Neuron (in vitro differentiated cells): ENCODE data around the gene DND1.
"Not testable (repeated sequence)": the region's sequence is repeated elsewhere in the genome, so short reads cannot be mapped to it uniquely, and the experiment has no call there.

Experiments used
- H2AFZ ChIP-seq: one replicate; pipeline ENCODE4 v1.6.1; 2013; ENCODE audit warnings: low read depth, mild to moderate bottlenecking, inconsistent platforms, low read length, moderate library complexity
- H3K27me3 ChIP-seq: one replicate; pipeline ENCODE4 v1.6.1; 2013; ENCODE audit warnings: low read length; ENCODE audit not compliant: insufficient read depth
- H3K36me3 ChIP-seq: one replicate; pipeline ENCODE4 v1.6.1; 2013; ENCODE audit warnings: low read length; ENCODE audit not compliant: insufficient read depth
- H3K4me1 ChIP-seq: one replicate; pipeline ENCODE4 v1.6.1; 2013; ENCODE audit warnings: low read length; ENCODE audit not compliant: insufficient read depth
- H3K4me3 ChIP-seq: 2 replicates; pipeline ENCODE4 v1.5.1; 2013; ENCODE audit warnings: mild to moderate bottlenecking, low read length, moderate library complexity
- H3K9me3 ChIP-seq: one replicate; pipeline ENCODE4 v1.6.1; 2013; ENCODE audit warnings: low read length

Gene DND1

DNA sequence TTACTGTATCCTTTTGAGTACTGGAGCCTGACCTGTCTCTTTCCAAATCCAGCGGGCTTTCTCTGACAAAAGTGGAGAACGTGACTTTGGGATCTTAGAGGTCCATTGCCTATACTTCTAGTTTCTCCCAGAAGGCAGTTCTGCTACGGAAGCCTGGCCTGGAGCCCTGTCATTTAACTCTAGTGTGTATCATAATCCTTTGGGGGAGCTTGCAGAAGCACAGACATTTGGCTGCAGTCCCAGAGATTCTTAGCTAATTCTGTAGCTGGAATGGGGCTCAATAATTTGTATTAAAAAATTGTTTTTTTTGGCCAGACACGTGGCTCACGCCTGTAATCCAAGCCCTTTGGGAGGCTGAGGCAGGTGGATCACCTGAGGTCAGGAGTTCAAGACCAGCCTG, 20.9 kb upstream of the DND1 start:
- H3K36me3 ChIP-seq, result peaks cover 61% of the 10 kb centered on the region

DNA sequence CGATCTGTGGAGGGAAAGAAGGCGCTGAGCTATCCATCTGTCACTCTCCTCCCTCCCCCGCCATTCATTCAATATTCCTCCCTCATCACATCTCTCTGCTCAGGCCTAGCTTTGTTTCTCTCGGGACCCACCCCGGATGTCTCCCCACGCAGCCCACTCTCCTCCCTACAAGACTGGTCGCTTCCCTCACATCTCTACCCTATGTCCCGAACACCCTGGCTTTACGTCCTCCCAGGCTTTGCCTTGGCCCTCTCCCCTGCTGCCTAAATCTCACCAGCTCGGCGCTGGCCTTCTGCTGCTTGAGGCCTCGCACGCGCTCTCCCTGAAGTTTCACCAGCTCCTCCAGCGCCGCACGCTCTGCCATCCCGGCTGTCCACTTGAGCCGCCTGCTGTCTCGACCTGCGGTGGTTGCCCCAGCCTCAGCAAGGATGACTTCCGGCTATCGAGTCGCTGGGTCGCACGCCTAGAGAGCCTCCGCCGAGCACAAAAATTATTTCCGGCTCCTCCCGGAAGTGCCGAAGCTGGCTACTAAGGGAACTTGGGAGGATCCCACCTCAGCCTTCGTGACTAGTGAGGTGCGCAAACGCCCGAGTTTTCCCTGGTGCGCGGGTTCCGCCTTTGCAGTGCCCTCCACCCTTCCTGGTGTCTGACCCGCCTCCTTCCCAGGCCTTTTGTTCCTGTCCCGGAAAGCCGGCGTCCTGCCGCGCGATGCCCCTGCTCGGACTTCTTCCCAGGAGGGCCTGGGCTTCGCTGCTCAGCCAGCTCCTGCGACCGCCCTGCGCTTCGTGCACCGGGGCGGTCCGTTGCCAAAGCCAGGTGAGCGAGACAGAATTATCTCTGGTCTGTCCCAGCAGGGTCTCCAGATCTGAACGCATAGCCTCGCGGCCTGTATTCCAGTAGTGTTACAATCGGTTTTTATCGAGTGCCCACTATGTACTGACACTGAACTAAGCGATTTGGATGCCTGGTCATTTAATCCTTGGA, 17.9 kb upstream of the DND1 start, which contains the start of the genes HARS1 and HARS2:
TSS of gene HARS1 (minus strand) at position 430 of the 984 bp plus-strand sequence. CDS start at position 364, 66 bp downstream.
TSS of gene HARS2 (plus strand) at position 515 of the 984 bp plus-strand sequence. CDS start at position 709, 194 bp downstream.
- no peaks in the 10 kb centered on the region for H3K27me3 ChIP-seq
- peak within 1 kb of the TSS; percentile 63 for H3K4me3 ChIP-seq
- peaks cover 12% of the 10 kb centered on the region for H3K4me1 ChIP-seq
- H2AFZ ChIP-seq, result peak within 1 kb of the TSS; percentile 76
- H3K36me3 ChIP-seq, result peaks cover 48% of the 10 kb centered on the region
- no peaks in the 10 kb centered on the region for H3K9me3 ChIP-seq

More for the DNA sequence above, 20.9 kb upstream of the DND1 start:
- Histone ChIP-seq H3K9me3 (no peaks in the 10 kb centered on the region), H3K4me3 (no peak overlapping the region), H2AFZ (no peak overlapping the region), H3K27me3 (no peaks in the 10 kb centered on the region), H3K4me1 (peaks cover 12% of the 10 kb centered on the region)

DNA sequence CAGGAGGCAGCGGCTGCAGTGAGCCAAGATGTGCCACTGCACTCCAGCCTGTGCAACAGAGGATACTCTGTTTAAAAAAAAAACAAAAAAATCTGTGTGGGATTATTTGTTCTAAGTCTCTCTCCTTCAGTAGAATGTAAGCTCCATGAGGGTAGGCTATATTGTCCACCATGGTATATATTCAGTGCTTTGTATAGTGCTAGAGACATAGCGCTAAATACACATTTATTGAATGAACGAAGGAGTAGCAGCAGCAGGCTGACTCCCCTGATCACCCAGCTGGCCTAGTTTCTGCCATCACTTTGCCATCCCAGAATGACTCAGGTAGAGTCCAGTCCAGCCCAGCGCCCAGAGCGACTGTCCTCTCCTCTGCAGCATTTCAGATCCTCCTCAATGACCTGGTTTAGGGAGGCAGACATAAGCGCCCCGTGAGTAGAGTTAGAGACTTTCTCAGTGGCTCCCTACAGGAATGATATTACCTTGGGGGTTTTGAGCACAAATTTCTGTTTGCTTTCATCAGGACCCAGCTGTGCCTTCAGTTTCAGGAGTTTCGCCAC, 17.1 kb upstream of the DND1 start:
- peaks cover 43% of the 10 kb centered on the region for H3K36me3 ChIP-seq
- no peaks in the 10 kb centered on the region for H3K27me3 ChIP-seq
- H3K4me3 ChIP-seq, result peak overlapping the region; percentile 63
- peak overlapping the region; percentile 13 for H2AFZ ChIP-seq
- H3K4me1 ChIP-seq, result peaks cover 12% of the 10 kb centered on the region
- no peaks in the 10 kb centered on the region for H3K9me3 ChIP-seq

DNA sequence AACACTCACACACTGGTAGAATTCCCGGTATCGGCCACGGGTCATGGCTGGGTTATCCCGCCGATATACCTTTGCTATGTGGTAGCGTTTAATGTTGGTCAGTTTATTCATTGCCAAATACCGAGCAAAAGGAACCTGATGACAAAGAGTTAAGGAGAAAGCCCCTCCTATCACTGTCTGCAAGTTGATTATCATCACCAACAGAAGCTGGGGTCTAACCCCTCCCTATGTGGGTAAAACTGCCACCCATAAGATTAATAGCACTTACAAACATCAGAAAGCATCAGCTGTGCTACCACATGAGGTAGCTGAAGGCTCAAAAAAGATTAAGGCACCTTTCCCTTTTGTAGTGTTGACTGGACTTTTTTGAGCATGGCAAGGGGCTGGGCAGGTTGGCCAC, 5.6 kb upstream of the DND1 start:
- Histone ChIP-seq H3K9me3 (no peaks in the 10 kb centered on the region), H3K36me3 (peaks cover 78% of the 10 kb centered on the region), H3K4me3 (no peak overlapping the region), H3K27me3 (no peaks in the 10 kb centered on the region), H3K4me1 (no peaks in the 10 kb centered on the region), H2AFZ (no peak overlapping the region)

DNA sequence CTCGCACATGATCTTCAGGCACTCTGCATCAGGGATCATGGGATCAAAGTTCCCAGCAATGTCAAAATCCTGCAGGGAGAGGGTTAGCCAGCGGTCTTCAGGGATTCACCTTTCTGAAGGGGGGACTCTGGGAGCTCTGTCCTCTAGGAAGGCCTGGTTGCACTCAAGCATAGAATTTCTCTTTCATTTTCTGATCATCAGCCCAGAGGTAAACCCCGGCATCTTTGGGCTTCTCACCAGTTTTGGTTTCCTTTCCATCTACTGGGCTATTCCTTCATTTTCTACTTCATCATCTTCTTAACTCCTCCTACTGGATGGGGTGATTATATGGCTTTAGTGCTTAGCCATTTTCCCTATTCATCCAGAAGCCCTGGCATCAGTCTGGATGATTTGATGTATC, 4.6 kb upstream of the DND1 start:
- Histone ChIP-seq H3K4me3 (no peak overlapping the region), H2AFZ (no peak overlapping the region), H3K27me3 (no peaks in the 10 kb centered on the region), H3K4me1 (no peaks in the 10 kb centered on the region), H3K9me3 (no peaks in the 10 kb centered on the region), H3K36me3 (peaks cover 78% of the 10 kb centered on the region)

DNA sequence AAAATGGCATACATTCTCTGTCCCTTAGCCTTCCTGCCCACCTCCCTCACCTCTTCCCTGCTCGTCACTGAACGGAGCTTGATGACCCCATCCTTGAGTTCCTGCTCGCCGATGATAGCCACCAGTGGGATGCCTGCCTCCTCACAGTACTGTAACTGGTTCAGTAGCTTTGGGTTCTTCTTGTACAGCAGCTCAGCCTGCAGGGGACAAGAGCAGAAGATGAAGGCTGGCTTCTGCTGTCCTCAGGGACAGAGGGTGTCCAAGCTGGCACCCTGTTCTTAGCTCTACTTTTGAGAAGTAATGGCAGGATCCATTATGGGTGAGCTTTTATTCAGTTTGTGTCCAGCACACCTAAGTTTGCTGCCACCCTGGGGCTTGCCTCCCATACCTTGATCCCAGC, 1.3 kb upstream of the DND1 start:
- Histone ChIP-seq H3K27me3 (no peaks in the 10 kb centered on the region), H2AFZ (no peak overlapping the region), H3K9me3 (no peaks in the 10 kb centered on the region), H3K4me3 (no peak overlapping the region), H3K4me1 (no peaks in the 10 kb centered on the region), H3K36me3 (peaks cover 82% of the 10 kb centered on the region)

DNA sequence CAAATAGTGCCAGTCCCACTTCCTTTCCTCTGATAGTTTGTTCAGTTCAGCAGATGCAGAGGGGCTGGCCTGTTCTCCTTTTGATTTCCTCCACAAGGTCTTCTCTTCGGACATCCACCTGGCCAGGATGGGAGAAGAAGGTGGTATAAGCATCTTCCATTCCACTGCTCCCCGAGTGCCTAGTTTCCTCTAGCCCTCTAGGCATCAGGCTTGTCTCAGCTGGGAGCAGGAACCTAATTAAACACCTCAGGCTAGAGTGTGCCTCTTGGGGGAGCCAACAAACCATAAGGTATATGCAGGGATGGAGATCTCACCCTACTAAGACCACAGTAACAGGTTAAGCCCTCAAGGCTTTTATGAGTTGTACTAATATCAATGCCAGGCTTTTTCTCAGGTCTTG, 835 bp upstream of the DND1 start:
- Histone ChIP-seq H3K27me3 (no peaks in the 10 kb centered on the region), H3K36me3 (peaks cover 82% of the 10 kb centered on the region), H3K4me1 (no peaks in the 10 kb centered on the region), H3K4me3 (no peak overlapping the region), H2AFZ (no peak overlapping the region), H3K9me3 (no peaks in the 10 kb centered on the region)

DNA sequence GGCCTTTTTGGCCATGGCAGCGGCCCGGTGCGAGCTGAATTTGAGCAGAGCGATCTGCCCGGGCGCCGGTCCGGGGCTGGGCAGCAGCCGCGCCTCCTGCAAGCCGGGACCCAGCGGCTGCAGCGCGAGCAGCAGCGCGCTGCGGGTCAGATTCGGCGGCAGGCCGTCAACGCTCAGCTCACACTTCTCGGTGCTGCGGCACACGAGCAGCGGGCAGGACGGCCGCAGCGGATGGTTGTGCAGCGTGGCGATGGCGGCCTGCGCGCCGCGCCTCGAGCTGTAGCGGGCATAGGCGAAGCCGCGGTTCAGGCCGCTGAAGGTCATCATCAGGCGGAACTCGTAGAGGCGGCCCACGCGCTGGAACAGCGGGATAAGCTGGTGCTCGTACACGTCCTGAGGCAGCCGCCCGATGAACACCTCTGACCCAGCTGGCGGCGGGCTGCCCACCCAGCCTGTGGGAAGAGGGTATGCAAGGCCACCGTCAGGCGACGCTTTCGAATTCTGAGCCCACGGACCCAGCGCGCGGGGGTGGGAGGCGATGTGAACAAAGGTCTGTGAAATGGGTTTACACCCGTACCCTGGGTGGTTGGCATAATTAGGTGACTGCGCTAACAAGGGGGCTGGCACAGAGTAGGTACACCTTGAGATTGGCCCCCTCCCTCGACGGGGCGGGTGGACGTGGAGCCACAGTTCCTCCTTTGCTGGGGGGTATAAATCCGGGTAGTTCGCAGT, 755 bp downstream of the DND1 start:
- no peak overlapping the region for H3K4me3 ChIP-seq

DNA sequence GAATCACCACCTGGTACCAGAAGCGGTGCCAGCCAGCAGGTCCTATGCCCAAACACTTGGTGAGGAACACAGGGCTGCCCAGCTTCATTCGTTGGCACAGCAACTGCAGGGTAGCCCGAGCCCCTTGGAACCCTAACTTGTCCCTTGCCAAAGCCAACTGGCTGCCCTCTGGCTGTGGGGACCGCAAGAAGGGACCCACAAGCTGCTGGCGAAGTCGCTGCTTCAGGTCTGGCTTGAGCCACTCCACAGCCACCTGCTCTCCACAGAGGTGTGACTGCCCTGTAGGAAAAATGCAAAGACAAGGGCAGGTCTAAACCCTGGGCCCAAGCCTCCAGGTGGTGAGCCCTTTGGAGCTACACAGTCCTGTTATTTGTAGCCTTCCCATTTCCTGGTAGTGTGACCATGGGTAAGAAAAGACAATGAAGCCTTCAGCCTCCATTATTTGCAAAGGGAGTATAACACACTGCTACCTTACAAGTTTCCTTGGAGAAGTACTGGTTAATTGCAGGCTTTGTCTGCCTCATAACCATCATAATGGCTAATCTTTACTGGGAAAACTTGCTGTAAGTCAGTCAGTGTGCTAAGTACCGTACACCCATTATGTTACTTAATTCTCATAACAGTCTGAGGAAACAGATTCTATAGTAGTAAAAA, 1.8 kb downstream of the DND1 start:
- Histone ChIP-seq H2AFZ (no peak overlapping the region), H3K4me1 (no peaks in the 10 kb centered on the region), H3K4me3 (no peak overlapping the region), H3K9me3 (no peaks in the 10 kb centered on the region), H3K27me3 (no peaks in the 10 kb centered on the region), H3K36me3 (peaks cover 85% of the 10 kb centered on the region)

More for the DNA sequence above, 755 bp downstream of the DND1 start:
- Histone ChIP-seq H3K9me3 (no peaks in the 10 kb centered on the region), H3K4me1 (no peaks in the 10 kb centered on the region), H2AFZ (no peak overlapping the region), H3K27me3 (no peaks in the 10 kb centered on the region), H3K36me3 (peaks cover 86% of the 10 kb centered on the region)

DNA sequence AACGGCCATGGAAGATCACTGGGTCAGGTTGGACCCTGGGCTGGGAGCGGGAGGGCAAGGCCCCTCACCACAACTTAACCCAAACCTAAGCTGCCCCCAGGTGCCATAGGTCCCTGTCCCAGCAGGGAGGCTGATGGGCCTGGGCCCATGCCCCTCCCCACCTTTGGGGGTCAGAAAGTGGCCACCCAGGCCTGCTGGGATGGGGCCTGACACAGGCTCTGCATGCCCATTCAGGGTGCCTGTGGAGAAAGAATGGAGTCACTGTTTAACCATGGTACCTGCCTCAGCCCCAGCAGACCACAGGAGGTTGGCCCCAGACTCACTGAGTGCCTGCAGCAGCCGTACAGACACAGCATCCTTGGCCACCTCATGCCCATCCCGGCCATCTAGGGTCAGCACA, 2.3 kb downstream of the DND1 start:
- not testable (repeated sequence) for H2AFZ ChIP-seq, H3K4me3 ChIP-seq, H3K27me3 ChIP-seq, H3K9me3 ChIP-seq, H3K4me1 ChIP-seq
- H3K36me3 ChIP-seq, result peaks cover 80% of the 10 kb centered on the region

DNA sequence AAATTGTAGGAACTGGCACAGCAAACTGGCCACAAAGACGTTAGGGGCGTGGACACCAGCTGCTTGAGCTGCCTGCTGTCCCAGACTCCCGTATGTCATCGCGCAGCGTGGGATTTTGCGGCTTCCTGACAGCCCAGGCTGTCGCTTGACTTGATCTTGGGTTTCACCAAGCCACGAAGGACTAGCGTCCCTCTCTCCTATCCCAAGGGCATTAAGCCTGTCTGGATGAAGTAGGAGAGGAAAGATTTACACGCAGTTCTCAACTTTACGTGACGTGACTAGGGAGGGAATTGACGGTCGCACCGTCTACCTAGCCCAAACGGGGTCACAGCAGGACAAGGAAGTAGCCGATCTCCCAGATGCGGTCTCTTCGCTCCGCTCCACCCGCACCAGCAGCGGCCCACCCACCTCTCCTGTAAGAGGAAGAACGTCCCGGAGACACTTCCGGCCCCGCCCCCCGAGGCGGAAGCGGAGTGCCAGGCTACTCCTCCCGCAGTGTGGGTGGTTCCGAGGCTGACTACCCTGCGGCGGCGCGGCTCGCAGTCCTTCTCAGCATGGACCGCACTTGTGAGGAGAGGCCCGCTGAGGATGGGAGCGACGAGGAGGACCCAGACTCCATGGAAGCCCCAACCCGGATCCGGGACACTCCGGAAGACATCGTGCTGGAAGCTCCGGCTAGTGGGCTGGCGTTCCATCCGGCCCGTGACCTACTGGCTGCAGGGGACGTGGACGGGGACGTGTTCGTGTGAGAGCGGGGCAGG, 8.8 kb downstream of the DND1 start, which contains the start of gene WDR55:
TSS of gene WDR55 (plus strand) at position 546 of the 761 bp plus-strand sequence. CDS start at position 555, 9 bp downstream.
- H3K9me3 ChIP-seq, result no peaks in the 10 kb centered on the region
- H3K36me3 ChIP-seq, result peaks cover 61% of the 10 kb centered on the region
- no peaks in the 10 kb centered on the region for H3K27me3 ChIP-seq
- H3K4me1 ChIP-seq, result peaks cover 9% of the 10 kb centered on the region
- H3K4me3 ChIP-seq, result peak within 1 kb of the TSS; percentile 63
- peak within 1 kb of the TSS; percentile 44 for H2AFZ ChIP-seq

DNA sequence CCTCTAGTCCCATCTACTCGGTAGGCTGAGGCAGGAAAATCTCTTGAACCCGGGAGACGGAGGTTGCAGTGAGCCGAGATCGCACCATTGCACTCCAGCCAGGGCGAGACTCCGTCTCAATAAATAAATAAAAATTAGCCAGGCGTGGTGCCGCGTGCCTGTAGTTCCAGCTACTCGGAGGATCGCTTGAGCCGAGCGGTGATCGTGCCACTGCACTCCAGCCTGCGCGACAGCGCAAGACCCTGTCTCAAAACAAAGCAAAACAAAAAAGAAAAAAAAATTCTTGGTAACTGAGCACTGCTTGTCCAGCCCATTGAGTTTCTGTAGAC, 9.4 kb downstream of the DND1 start:
- Histone ChIP-seq H3K27me3 (no peaks in the 10 kb centered on the region), H3K36me3 (peaks cover 61% of the 10 kb centered on the region)

More for the DNA sequence above, 9.4 kb downstream of the DND1 start:
- Histone ChIP-seq H3K4me1 (peaks cover 9% of the 10 kb centered on the region), H3K9me3 (no peaks in the 10 kb centered on the region), H3K4me3 (peak overlapping the region; percentile 63), H2AFZ (peak overlapping the region; percentile 44)
